Measurements from ENCODE around the gene AUTS2. TPM values are rescaled to one million over a fixed set of nuclear protein-coding genes. Genes with fewer than 3 reads are reported as not detected.

The AUTS2 gene
- total RNA-seq, 1 experiment from 2014 or later, result 256 TPM

DNA sequence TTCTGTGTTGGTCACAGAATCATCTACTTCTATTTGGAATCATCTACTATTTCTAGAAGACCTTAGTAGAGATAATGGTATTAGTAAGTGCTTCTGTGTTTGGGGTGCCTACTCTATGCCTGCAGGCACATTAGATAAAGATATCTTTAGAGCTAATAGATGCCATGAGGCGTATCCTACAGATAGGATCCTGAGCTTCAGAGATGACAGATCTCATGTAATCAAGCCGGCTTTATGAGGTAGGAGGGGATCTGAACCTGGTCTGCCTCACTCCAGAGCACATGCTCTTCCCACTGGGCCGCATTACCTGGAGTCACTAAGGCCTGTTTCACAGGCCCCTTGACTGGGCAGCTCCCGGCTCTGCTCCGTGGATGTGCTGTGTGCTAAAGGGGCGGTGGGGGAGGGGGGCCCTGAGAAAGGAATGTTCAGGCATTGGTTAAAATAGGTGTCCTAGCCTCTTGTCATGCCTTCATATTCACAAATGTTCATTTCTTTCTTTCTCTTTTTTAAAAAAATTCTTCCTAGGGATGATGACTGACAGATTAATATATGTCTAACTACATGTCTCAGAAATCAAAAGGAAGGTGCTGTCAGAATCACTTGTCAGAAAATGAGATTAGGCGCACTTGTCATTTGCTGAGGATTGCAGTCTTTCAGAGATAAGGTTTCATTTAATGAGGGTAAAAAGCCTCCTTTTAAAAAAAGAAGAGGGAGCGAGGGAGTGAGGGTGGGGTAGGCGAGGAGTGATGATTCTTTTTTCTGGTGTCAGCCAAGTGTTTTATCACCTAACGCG is 1075.7 kb downstream of the AUTS2 start:
- Histone ChIP-seq H4K8ac (replicated peaks; ENCODE audit: insufficient read length, low read depth, low read length) (no peak overlapping the region), H2BK15ac (ENCODE audit: low read depth, low read length) (no peak overlapping the region), H3K4ac (ENCODE audit: low read depth, low read length) (no peak overlapping the region), H3K79me2 (ENCODE audit: insufficient read depth, low read length) (no peaks in the 10 kb centered on the region), H3K9ac (ENCODE audit: extremely low read depth, insufficient read length, low read length) (no peak overlapping the region), H4K5ac (ENCODE audit: insufficient read length, low read depth, low read length) (no peak overlapping the region), H3K23ac (ENCODE audit: insufficient read length, low read depth, low read length) (no peak overlapping the region), H3K27ac (ENCODE audit: insufficient read length, low read depth, low read length) (no peak overlapping the region), H3K56ac (ENCODE audit: insufficient read length, low read depth, low read length) (no peak overlapping the region), H2BK20ac (ENCODE audit: low read depth, low read length, poor library complexity, severe bottlenecking) (no peak overlapping the region), H3K9me3 (ENCODE audit: control insufficient read depth, low read depth, low read length) (no peaks in the 10 kb centered on the region), H2AK5ac (ENCODE audit: insufficient read length, low read length) (no peak overlapping the region), H4K91ac (ENCODE audit: insufficient read length, low read depth, low read length) (no peak overlapping the region), H3K14ac (ENCODE audit: insufficient read depth, low read length) (no peak overlapping the region), H3K27me3 (ENCODE audit: insufficient read depth, low read length) (no peaks in the 10 kb centered on the region; the same call in 1 of the 2 replicates), H4K20me1 (ENCODE audit: control insufficient read depth, insufficient read depth, insufficient read length) (no peaks in the 10 kb centered on the region), H3K4me2 (ENCODE audit: insufficient read depth, insufficient read length, low read length) (no peak overlapping the region), H2BK120ac (ENCODE audit: low read depth, low read length, poor library complexity, severe bottlenecking) (no peak overlapping the region), H2AFZ (ENCODE audit: low read length) (no peak overlapping the region), H3K79me1 (ENCODE audit: insufficient read depth, low read depth, low read length, poor library complexity, severe bottlenecking) (no peaks in the 10 kb centered on the region), H3K18ac (ENCODE audit: insufficient read length, low read depth, low read length) (no peak overlapping the region), H3T11ph (ENCODE audit: low read length) (no peak overlapping the region), H3K4me1 (ENCODE audit: insufficient read depth, low read length) (peaks cover 3% of the 10 kb centered on the region; the same call in 1 of the 2 replicates), H3K23me2 (ENCODE audit: insufficient read length, low read depth, low read length, poor library complexity, severe bottlenecking) (no peaks in the 10 kb centered on the region), H2BK5ac (ENCODE audit: insufficient read length, low read length) (no peak overlapping the region), H2BK12ac (ENCODE audit: insufficient read length, low read depth, low read length) (no peak overlapping the region)
- H3K4me1 Mint-ChIP-seq, result peaks cover 18 to 19% of the 10 kb centered on the region in 2 experiments
- no peak overlapping the region for H3K4me3 Mint-ChIP-seq
- TF ChIP-seq, protein P1, sequence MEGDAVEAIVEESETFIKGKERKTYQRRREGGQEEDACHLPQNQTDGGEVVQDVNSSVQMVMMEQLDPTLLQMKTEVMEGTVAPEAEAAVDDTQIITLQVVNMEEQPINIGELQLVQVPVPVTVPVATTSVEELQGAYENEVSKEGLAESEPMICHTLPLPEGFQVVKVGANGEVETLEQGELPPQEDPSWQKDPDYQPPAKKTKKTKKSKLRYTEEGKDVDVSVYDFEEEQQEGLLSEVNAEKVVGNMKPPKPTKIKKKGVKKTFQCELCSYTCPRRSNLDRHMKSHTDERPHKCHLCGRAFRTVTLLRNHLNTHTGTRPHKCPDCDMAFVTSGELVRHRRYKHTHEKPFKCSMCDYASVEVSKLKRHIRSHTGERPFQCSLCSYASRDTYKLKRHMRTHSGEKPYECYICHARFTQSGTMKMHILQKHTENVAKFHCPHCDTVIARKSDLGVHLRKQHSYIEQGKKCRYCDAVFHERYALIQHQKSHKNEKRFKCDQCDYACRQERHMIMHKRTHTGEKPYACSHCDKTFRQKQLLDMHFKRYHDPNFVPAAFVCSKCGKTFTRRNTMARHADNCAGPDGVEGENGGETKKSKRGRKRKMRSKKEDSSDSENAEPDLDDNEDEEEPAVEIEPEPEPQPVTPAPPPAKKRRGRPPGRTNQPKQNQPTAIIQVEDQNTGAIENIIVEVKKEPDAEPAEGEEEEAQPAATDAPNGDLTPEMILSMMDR (conservative IDR thresholded peaks at IDR 0.05), result no peak
- no peak overlapping the region for H3K27ac Mint-ChIP-seq
- H3K36me3 Mint-ChIP-seq (ENCODE audit: insufficient read depth in 1 of 3, low read depth in 3 of 3), result peaks cover 0 to 2% (median 0%) of the 10 kb centered on the region in 3 experiments; a peak in 2 of 7 replicates
- no CpG with 5 or more reads among the region's 11 CpGs for WGBS (ENCODE audit: extremely low coverage, insufficient read length, low lambda C conversion rate)
- H3K27me3 Mint-ChIP-seq (ENCODE audit: low read depth), result peaks cover 33% of the 10 kb centered on the region
- no peak for DNase-seq
- H3K9me3 Mint-ChIP-seq, result no peaks in the 10 kb centered on the region

Measured in H9 (cell line).